HG03460 (cell line): ENCODE results near the gene GDF15.
A peak's percentile ranks its signal among the peaks of the same experiment; 100 is the strongest.
"Not testable (repeated sequence)": the region's sequence is repeated elsewhere in the genome, so short reads cannot be mapped to it uniquely, and the experiment has no call there.

ENCODE experiments used
- ATAC-seq: cut with Tn5 transposase; IDR thresholded peaks from one replicate; pipeline ENCODE4 v1.9.1; 2021; ENCODE audit not compliant: unreplicated experiment

The GDF15 gene

DNA sequence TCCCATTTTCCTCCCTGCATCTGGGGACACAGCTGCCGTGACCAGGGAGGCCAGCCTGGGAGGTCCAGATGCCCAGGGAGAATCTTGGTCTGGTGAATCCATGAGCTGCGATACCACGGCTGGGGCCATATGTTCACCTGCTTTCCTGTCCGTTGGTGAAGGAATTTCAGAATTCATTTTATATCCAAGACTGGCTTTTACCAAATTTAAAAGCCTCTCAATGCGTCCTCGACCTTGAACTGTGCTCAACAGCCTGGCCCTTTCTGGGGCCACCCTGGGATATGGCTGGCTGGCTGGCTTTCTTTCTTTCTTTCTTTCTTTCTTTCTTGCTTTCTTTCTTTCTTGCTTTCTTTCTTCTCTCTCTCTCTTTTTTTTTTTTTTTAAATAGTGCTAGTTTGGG is 22.2 kb upstream of the GDF15 start:
- no peak for ATAC-seq

DNA sequence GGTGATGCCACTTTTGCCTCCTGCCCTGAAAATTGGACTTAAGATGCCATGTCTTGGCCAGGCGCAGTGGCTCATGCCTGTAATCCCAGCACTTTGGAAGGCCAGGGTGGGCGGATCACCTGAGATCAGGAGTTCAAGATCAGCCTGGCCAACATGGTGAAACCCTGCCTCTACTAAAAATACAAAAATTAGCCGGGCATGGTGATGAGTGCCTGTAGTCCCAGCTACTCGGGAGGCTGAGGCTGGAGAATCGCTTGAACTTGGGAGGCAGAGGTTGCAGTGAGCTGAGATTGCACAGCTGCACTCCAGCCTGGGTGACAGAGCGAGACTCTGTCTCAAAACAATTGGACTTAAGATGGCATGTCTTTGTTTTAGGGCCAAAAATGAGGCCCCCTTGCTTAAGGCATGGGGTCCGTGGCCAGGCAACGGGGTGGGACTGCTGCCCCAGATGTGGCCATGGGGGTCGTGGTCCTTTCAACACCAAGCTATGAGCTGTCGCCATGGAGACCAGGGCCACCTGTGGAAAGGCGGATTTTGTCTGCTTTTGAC is 21.6 kb upstream of the GDF15 start:
- ATAC-seq: not testable (repeated sequence)

DNA sequence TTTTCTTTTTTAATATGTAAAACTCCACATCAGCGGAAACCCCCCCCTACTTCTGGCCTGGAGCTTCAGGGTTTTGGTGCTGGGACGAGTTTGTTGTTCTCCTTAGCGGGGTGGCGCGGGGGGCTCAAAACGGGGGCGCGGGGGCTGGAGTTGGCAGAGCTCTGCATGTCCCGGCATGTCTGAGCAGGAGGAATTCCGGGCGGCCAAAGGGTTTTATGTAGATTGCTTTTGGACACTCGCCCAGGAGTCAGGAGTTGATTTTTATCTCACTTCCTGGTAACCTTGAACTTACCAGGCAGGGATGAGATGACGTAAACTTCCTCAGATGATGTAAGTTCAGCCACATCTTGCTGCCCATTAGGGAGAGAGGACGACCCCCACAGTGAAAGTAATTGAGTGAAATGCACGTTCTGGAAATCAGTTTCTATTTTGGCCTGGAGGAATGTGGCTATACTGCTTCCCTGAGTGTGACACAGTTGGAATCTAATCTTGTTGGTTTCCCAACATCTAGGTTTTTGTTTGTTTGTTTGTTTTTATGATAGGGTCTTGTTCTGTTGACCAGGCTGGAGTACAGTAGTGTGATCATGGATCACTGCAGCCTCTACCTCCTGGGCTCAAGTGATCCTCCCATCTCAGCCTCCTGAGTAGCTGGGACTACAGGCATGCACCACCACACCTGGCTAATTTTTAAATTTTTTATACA is 21.0 kb upstream of the GDF15 start:
- no peak for ATAC-seq

DNA sequence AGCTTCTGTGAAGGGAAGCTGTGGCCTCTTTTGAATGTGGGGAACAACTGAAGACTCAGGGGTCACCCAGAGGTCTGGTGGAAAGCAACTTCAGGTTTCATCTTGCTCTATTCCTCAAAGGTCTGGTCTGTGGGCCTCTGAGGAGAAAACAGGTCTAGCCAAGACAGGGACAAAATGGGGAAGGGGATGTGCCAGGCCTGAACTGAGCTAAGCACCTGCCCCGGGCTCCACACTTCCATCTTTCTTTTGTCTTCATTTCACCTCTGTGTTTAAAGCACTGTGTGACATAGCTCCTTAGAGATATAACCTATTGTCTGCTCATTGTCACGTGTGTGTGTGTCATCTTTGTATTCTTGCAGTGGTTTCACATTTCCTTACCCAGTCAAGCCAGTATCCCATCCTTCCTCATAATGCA is 19.9 kb upstream of the GDF15 start:
- ATAC-seq: no peak

DNA sequence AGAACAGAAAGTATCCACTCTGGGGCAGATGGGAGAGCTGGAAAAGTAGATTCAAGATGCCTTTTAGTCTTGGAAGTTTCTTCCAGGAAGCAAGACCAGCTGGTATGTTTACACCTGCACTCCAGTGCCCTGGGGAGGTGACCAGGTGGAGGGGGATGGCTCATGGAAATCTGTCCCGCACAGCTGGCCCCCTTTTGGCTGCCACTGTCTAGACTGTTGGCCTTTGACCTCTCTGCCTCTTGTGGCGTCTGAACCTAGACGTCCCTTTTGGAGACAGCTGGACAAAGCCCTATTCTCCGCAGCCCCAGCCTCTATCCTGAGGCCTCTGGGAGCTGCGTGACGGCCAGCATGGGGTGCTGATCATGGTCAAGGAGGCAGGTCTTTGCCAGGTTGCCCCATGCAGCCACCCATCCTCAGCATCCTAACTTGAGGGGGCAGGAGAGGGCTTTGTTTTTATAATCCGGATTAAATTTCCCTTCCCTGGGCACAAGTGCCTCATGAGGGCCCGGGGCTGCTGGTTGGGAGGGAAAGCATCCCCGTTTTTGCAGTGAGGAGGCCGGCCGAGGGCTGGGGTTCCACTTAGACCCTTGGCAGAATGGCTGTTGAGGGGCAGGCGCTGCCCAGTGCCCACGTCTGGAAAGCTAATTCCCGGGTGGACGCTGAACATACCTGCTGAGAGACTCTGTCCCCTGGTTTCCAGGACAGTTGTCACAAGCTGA is 17.3 kb upstream of the GDF15 start:
- no peak for ATAC-seq

DNA sequence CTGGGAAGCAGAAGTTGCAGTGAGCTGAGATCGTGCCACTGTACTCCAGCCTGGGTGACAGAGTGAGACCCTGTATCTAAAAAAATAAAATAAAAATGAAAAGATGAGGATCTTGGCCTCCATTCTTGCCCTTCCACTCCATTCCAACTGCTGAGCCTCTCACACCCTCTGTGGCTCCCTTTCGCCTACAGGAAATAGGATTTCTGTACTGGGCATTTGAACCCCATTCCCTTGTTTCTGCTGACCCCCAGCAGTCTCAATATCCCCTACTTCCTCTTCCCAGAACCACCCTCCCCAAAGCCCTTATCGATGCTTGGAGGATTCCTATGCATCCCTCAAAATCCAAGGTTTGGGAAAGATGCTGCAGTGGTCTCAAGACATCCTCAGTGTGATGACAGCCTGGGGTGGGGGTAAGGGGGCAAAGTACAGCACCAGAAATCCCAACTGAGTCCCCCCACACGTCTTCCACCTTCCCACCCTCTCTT is 12.5 kb upstream of the GDF15 start:
- no peak for ATAC-seq

DNA sequence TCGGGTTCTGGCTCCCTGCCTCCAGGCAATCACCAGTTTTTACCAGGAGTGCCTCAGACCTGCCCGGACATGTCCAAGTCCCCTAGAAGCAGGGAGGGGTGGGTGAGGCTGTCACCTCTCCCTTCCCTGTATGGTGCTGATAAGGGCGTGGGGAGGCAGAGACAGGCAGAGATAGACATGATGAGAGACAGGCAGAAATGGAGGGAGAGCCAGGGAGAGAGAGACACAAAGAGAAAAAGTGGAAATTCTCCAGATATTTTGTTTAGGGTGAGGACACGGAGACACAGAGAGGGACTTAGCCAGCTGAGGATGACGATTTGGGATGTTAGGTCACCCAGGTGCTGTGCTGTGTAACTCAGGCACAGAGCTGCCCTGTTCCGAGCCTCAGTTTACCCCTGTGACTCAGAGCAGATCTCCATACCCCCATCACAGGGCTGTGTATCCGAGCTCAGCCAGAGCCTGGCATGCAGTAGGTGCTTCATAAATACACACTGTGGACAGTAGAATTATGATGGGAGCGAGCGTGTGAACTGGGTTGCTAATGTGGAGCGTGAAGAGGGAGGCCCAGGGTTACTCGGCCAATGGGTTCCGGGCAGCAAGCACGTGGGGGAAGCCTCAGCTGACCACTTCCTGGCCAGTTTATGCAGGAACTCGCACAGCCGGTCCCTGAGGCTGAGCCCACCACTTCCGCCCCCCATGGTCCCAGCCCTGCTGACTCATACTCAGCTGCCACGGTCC is 11.9 kb upstream of the GDF15 start:
- ATAC-seq: peak; percentile 81

DNA sequence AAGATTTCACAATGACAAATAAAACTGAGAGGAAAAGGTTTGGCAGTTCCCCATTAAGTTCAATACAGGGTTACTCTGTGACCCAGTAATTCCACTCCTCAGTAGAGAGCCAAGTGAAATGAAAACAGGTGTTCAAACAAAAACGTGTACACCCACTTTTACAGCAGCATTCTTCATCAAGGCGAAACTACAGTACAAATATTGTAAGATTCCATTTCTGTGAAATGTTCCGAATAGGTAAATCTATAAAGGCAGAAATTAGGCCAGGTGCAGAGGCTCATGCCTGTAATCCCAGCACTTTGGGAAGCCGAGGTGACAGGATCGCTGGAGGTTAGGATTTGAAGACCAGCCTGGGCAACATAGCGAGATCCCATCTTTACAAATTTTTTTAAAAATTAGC is 8.9 kb upstream of the GDF15 start:
- no peak for ATAC-seq

DNA sequence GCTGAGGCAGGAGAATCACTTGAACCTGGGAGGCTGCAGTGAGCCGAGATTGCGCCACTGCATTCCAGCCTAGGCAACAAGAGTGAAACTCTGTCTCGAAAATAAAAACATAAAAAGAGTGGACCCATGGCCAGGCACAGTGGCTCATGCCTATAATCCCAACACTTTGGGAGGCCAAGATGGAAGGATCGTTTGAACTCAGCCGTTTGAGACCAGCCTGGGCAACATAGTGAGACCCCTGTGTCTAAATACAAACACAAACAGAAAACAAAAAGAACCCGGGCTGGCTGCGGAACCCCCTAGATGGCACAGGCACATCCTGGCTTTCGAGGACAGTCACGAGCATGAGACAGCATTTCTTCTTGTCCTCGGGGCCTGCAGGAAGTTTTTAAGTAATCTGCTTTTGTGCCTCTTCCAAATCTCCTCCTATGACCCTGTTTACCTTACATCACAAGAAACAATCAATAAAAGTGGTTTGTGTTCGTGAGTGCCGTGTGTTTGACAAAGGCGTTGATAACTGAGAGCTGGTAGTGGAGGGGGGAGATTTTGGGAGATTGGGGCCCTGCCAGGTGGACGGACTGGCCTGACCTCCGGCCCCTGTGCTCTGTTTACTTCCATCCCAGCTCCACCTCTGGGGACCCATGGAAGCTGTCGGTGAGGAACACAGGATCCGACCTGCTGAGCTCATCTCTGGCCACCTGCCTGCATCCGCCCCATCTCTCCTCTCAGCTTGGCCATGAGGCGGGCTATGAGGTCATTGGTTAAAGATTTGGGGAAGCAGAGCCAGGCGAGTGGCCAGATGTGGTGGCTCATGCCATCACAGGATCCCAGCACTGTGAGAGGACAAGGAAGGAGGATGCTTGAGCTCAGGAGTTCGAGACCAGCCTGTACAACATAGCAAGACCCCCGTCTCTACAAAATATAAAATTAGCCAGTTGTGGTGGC is 5.9 kb upstream of the GDF15 start:
- no peak for ATAC-seq

DNA sequence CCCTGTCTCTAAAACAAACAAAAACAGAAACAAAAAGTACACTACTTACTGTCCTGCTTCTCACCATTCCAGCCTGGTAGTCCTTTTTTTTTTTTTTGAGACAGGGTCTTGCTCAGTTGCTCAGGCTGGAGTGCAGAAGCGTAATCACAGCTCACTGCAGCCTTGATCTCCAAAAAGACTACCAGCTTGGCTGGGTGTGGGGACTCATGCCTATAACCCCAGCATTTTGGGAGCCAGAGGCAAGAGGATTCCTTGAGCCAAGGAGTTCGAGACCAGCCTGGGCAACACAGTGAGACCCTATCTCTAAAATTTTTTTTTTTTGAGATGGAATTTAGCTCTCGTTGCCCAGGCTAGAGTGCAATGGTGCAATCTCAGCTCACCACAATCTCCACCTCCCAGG is 5.1 kb upstream of the GDF15 start:
- ATAC-seq: no peak

DNA sequence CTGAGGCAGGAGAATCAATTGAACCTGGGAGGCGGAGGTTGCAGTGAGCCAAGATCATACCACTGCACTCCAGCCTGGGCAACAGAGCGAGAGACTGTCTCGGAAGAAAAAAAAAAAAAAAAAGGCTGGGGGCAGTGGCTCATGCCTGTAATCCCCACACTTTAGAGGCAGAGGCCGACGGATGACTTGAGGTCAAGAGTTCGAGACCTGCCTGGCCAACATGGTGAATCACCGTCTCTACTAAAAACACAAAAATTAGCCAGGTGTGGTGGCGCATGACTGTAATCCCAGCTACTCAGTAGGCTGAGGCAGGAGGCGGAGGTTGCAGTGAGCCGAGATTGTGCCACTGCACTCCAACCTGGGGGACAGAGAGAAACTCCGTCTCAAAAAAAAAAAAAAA is 2.3 kb upstream of the GDF15 start:
- ATAC-seq: not testable (repeated sequence)

DNA sequence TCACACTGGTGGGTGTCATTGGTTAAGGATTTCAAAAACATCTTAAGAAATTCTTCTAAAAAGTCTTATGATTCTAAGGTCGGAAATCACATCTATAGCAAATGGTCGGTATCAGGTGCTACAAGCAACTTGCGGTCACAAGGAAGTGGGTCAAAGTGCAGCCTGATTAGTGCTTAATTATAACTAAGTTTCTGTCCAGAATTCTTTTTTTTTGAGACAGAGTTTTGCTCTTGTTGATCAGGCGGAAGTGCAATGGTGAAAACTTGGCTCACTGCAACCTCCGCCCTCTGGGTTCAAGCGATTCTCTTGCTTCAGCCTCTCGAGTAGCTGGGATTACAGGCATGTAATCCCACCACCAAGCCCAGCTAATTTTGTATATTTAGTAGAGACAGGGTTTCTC is 1.2 kb upstream of the GDF15 start:
- no peak for ATAC-seq

DNA sequence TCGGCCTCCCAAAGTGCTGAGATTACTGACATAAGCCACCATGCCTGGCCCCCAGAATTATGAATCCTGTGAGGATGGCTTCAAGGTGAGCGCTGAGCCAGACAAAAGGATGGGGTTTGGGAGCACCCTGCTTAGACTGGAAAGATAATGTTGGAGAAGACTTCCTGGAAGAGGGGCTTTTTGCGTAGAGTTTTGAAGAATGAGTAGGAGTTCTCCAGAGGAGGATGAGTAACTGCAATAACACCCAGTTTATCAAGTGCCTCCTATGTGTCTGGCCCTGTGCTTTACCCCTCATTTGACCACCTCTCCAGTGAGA is 641 bp upstream of the GDF15 start:
- no peak for ATAC-seq

DNA sequence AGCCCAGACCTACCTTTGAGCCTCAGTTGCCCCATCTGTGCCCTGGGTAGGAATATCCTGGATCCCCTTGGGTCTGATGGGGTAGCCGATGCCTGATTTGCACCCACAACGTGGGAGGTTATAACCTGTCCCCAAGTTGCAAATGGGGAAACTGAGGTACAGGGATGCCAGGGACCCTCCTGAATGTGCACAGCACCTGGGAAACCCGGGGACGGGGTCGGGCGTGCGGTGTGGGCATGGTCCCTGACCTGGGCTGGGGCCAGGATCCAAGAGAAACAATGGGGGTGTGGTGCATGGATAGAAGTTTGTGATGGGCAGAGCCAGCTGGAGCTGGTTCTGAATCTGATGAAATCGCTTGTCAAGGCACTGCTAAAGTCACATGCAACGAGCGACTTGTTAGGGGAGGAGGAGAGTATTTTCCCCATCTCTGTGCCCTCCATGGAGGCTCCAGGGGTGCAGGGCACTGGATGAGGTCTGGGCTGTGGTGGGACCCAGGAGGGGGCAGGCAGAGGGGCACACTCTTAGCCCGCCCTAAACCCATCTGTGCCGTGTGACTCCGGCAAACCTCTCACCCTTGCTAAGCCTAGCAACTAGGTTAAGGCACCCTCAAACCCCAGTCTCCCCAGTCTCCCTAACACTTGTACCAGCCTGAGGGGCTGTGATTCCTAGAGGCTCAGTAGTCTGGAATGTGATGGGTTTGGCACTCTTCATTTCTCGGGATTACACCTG is 749 bp downstream of the GDF15 start:
- ATAC-seq: no peak

DNA sequence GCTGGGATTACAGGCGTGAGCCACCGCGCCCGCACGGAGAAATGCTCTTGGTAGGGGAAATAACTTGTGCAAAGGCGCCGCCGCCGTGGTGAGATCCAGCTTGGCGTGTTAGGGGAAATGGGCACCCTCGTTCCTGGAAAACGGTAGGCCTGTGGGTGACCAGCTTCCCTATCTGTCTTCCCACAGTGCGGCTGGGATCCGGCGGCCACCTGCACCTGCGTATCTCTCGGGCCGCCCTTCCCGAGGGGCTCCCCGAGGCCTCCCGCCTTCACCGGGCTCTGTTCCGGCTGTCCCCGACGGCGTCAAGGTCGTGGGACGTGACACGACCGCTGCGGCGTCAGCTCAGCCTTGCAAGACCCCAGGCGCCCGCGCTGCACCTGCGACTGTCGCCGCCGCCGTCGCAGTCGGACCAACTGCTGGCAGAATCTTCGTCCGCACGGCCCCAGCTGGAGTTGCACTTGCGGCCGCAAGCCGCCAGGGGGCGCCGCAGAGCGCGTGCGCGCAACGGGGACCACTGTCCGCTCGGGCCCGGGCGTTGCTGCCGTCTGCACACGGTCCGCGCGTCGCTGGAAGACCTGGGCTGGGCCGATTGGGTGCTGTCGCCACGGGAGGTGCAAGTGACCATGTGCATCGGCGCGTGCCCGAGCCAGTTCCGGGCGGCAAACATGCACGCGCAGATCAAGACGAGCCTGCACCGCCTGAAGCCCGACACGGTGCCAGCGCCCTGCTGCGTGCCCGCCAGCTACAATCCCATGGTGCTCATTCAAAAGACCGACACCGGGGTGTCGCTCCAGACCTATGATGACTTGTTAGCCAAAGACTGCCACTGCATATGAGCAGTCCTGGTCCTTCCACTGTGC is 2.4 kb downstream of the GDF15 start:
- ATAC-seq: peak; percentile 62

DNA sequence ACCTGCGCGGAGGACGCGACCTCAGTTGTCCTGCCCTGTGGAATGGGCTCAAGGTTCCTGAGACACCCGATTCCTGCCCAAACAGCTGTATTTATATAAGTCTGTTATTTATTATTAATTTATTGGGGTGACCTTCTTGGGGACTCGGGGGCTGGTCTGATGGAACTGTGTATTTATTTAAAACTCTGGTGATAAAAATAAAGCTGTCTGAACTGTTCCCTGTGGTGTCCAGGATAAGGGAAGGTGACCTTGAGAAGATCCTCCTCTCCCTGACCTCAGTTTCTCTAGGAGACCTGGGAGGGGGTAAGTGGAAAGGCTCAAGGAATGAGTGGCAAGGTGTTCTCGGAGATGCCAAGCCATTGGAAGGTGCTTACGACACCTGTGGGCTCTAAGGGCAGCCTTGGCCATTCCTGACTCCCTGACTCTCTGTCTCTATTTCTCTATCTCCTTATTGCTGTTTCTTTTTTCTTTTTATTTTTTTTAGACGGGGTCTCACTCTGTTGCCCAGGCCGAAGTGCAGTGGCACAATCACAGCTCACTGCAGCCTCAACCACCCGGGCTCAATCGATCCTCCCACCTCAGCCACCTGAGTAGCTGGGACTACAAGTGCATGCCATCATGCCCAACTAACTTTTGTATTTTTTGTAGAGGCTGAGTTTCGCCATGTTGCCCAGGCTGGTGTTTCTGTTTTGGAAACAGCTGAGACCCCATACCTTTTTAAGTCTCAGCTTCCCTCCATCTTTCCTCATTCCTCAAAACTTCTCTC is 3.2 kb downstream of the GDF15 start:
- no peak for ATAC-seq

DNA sequence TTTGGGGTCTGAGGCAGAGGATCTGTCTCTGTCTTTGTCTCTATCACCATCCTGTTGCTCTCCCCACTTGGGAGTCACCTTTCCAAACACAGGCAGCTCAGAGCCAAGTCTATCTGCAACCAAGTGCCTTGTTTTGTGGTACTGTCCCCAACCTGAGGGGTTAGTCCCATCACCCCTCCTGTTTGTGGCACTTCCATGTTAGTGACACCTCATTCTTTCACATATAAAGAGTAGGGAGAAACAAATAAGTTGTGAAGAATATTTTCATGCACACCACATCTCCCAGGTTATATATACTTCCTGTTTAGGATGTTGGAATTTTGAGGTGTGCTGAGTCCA is 3.7 kb downstream of the GDF15 start:
- ATAC-seq: no peak

DNA sequence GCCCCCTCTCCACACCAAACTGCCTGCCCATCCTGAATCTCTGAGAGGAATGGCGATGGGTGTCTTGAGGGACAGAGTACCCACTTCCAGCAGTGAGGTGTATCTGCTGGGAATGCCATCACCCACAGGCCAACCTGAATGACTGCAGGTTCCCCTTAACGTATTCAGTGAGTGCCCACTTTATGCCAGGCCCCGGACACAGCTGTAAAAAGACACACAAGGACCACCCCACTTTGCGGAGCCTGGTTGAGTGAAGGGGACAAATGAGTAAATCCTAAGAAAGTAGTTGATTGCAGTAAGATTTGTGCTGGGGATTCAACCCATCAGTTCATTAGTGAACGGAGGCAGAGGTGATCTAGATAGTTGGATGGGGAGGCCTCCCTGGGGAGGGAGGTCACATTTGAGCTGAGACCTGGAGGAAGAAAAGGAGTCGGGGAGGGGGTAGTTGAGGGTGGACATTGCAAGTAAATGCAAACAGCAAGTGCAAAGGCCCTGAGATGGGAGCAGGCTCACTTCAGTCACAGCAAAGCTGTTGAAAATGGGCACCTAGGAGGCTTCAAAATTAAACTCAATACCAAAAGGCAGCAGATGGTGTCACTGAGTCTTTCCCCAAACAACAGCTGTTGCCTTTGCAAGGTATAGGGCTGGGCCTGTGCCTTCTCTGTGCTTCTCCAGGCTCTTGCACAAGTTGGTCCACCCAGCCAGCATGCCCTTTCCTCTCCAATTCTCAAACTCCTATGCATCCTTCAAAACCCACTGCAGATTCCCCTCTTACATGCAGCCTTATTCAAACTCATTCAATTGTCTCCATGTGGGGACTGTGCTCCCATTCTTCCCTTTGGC is 4.3 kb downstream of the GDF15 start:
- ATAC-seq: no peak
